GM23338 (cell line): ENCODE results near the gene NDEL1. TPM values are rescaled to one million over a fixed set of nuclear protein-coding genes. Genes with fewer than 3 reads are reported as not detected.

ENCODE experiments used
- ATAC-seq: fragments of 200-7000 bp; cut with Tn5 transposase; 3 replicates; pipeline ENCODE4 v1.9.1; 2020
- DNase-seq: peaks from one replicate; pipeline ENCODE4 v3.0.0-alpha.2; 2015; ENCODE audit warnings: low spot score
- H2AFZ ChIP-seq: fragments of 200-600 bp; sonication (generic); 2 replicates; pipeline ENCODE4 v1.8.0; 2016; ENCODE audit warnings: antibody characterized with exemption, mild to moderate bottlenecking, moderate library complexity
- H3F3A ChIP-seq: fragments of 200-600 bp; sonication (generic); replicated peaks from 2 replicates; pipeline ENCODE4 v1.8.0; 2017; ENCODE audit warnings: antibody characterized with exemption, mixed run types, low read depth
- H3K27ac ChIP-seq: fragments of 200-600 bp; sonication (generic); 2 replicates; pipeline ENCODE4 v1.6.1; 2016; ENCODE audit warnings: low read depth
- H3K27me3 ChIP-seq: fragments of 200-600 bp; sonication (generic); 2 replicates; pipeline ENCODE4 v1.8.0; 2016; ENCODE audit warnings: mild to moderate bottlenecking, mixed run types, moderate library complexity; ENCODE audit not compliant: insufficient read depth
- H3K36me3 ChIP-seq: fragments of 200-600 bp; sonication (generic); 2 replicates; pipeline ENCODE4 v1.8.0; 2016; ENCODE audit warnings: mild to moderate bottlenecking; ENCODE audit not compliant: insufficient read depth
- H3K4me1 ChIP-seq: fragments of 200-600 bp; sonication (generic); 2 replicates; pipeline ENCODE4 v1.8.0; 2016; ENCODE audit warnings: mild to moderate bottlenecking, moderate library complexity; ENCODE audit not compliant: insufficient read depth
- H3K4me2 ChIP-seq: fragments of 200-600 bp; sonication (generic); 2 replicates; pipeline ENCODE4 v1.7.1; 2017; ENCODE audit warnings: mixed run types
- H3K4me3 ChIP-seq: fragments of 200-600 bp; sonication (generic); 2 replicates; pipeline ENCODE4 v1.6.1; 2016; ENCODE audit warnings: mixed run types
- H3K79me2 ChIP-seq: fragments of 200-600 bp; sonication (generic); replicated peaks from 2 replicates; pipeline ENCODE4 v1.8.0; 2017; ENCODE audit warnings: mild to moderate bottlenecking; ENCODE audit not compliant: insufficient read depth
- H3K9me2 ChIP-seq: fragments of 200-600 bp; sonication (generic); 2 replicates; pipeline ENCODE4 v1.8.0; 2017; ENCODE audit not compliant: insufficient read depth
- H4K20me1 ChIP-seq: fragments of 200-600 bp; sonication (generic); replicated peaks from 2 replicates; pipeline ENCODE4 v1.8.0; 2017; ENCODE audit warnings: mild to moderate bottlenecking; ENCODE audit not compliant: insufficient read depth
- H3K27ac Mint-ChIP-seq: 2 replicates; pipeline ENCODE4 v1.8.0; 2020; ENCODE audit warnings: inconsistent platforms, mild to moderate bottlenecking, moderate library complexity, mixed read lengths
- H3K27me3 Mint-ChIP-seq: 3 replicates; pipeline ENCODE4 v1.8.0; 2022; ENCODE audit warnings: low read depth, mild to moderate bottlenecking, moderate library complexity, mixed read lengths, inconsistent platforms; ENCODE audit not compliant: insufficient read depth, poor library complexity
- H3K36me3 Mint-ChIP-seq: 3 replicates; pipeline ENCODE4 v1.8.0; 2021; ENCODE audit warnings: low read depth, mild to moderate bottlenecking, inconsistent platforms, moderate library complexity, mixed read lengths
- H3K4me1 Mint-ChIP-seq: 3 replicates; pipeline ENCODE4 v1.8.0; 2020; ENCODE audit warnings: mild to moderate bottlenecking, inconsistent platforms, mixed read lengths
- H3K4me3 Mint-ChIP-seq: 3 replicates; pipeline ENCODE4 v1.8.0; 2021; ENCODE audit warnings: moderate library complexity, mild to moderate bottlenecking, inconsistent platforms, mixed read lengths
- H3K9me3 Mint-ChIP-seq: 3 replicates; pipeline ENCODE4 v1.8.0; 2020; ENCODE audit warnings: moderate library complexity, mild to moderate bottlenecking, inconsistent platforms, mixed read lengths
- CREB1 ChIP-seq: fragments of 250-450 bp; sonication (Bioruptor Pico); IDR thresholded peaks from 2 replicates; pipeline ENCODE4 v1.5.0; 2020; ENCODE audit warnings: low read depth, mild to moderate bottlenecking, moderate library complexity
- EZH2 ChIP-seq: fragments of 200-600 bp; sonication (generic); IDR thresholded peaks from one replicate; pipeline ENCODE4 v1.8.0; 2017; ENCODE audit warnings: antibody characterized with exemption, mild to moderate bottlenecking, low read depth; ENCODE audit not compliant: unreplicated experiment
- EZH2phosphoT487 ChIP-seq: fragments of 200-600 bp; sonication (generic); IDR thresholded peaks from one replicate; pipeline ENCODE4 v1.8.1; 2018; ENCODE audit warnings: antibody characterized with exemption; ENCODE audit not compliant: unreplicated experiment
- JUNB ChIP-seq: IDR thresholded peaks from one replicate; pipeline ENCODE4 v1.6.1; 2016; ENCODE audit warnings: antibody characterized with exemption; ENCODE audit not compliant: unreplicated experiment
- NANOG ChIP-seq: IDR thresholded peaks from 2 replicates; pipeline ENCODE4 v1.6.1; 2016; ENCODE audit warnings: antibody characterized with exemption, borderline replicate concordance
- POLR2AphosphoS5 ChIP-seq: IDR thresholded peaks from 2 replicates; pipeline ENCODE4 v1.6.1; 2016; ENCODE audit warnings: antibody characterized with exemption, low read depth
- STAT1 ChIP-seq: IDR thresholded peaks from one replicate; pipeline ENCODE4 v1.6.1; 2016; ENCODE audit warnings: antibody characterized with exemption; ENCODE audit not compliant: unreplicated experiment
- ZNF114 ChIP-seq: fragments of 250-450 bp; sonication (Bioruptor Pico); IDR thresholded peaks from 2 replicates; pipeline ENCODE4 v1.5.0; 2020; ENCODE audit warnings: mild to moderate bottlenecking, moderate library complexity
- ZNF331 ChIP-seq: fragments of 250-450 bp; sonication (Bioruptor Pico); IDR thresholded peaks from 2 replicates; pipeline ENCODE4 v1.5.0; 2020; ENCODE audit warnings: low read depth, mild to moderate bottlenecking, moderate library complexity
- polyA plus RNA-seq: library from polyadenylated mRNA; unstranded; fragments of >200 nt; fragmentation: Nextera tagmentation; extraction: Ambion mirVana; gene quantifications from 2 replicates; pipeline ENCODE4 v1.2.1, GENCODE V29; 2016
- total RNA-seq: library from RNA; depleted of rRNA; stranded (reverse); fragments of >200 nt; shearing (Covaris generic); gene quantifications from 2 replicates; pipeline ENCODE4 v1.2.3, GENCODE V29; 2014
- TF ChIP-seq, protein P1 (sequence below), 2 experiments: fragments of 200-600 bp in 1 of 2; sonication (generic) in 1 of 2; conservative IDR thresholded peaks; 2 replicates each; pipeline versions ENCODE4 v1.5.1 to v1.6.1; 2016 to 2017; ENCODE audit warnings: antibody characterized with exemption in 2 of 2, low read depth in 2 of 2, mild to moderate bottlenecking in 2 of 2, moderate library complexity in 1 of 2
- TF ChIP-seq, protein P2 (sequence below): IDR thresholded peaks from 2 replicates; pipeline ENCODE4 v1.6.1; 2016; ENCODE audit warnings: antibody characterized with exemption
- TF ChIP-seq, protein P3 (sequence below): fragments of 250-450 bp; sonication (Bioruptor Pico); IDR thresholded peaks from 2 replicates; pipeline ENCODE4 v1.5.0; 2020; ENCODE audit warnings: mild to moderate bottlenecking, moderate library complexity
- TF ChIP-seq, protein P4 (sequence below): IDR thresholded peaks from one replicate; pipeline ENCODE4 v1.6.1; 2018; ENCODE audit warnings: antibody characterized with exemption; ENCODE audit not compliant: unreplicated experiment

NDEL1 gene
- total and polyA plus RNA-seq, 2 experiments from 2014 or later, result 21.2 to 26.0 TPM

DNA sequence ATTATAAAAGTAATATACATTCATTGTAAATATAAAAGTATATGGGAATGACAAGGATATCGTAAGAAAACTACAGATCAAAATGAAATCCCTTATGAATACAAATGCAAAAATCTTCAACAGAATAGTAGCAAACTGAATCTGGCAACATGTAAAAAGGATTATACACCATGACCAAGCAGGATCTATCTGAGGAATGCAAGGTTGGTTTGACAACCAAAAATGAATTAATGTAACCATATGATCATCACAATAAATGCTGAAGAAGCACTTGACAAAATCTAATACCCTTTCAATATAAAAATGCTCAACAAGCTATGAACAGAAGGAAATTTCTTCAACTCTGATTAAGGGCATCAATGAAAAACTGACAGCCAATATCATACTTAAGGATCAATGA is 48.8 kb downstream of the NDEL1 start:
- Mint-ChIP-seq H3K27me3 (peaks cover 3% of the 10 kb centered on the region), H3K36me3 (peaks cover 95% of the 10 kb centered on the region), H3K4me3 (no peak overlapping the region), H3K4me1 (no peaks in the 10 kb centered on the region), H3K9me3 (no peaks in the 10 kb centered on the region), H3K27ac (no peak overlapping the region; the same call in 1 of the 2 replicates)
- H3F3A ChIP-seq, result peaks cover under 1% of the 10 kb centered on the region; the same call in 1 of the 2 replicates
- H4K20me1 ChIP-seq, result peaks cover 16% of the 10 kb centered on the region
- H3K4me1 ChIP-seq, result no peaks in the 10 kb centered on the region
- TF ChIP-seq, protein P1, sequence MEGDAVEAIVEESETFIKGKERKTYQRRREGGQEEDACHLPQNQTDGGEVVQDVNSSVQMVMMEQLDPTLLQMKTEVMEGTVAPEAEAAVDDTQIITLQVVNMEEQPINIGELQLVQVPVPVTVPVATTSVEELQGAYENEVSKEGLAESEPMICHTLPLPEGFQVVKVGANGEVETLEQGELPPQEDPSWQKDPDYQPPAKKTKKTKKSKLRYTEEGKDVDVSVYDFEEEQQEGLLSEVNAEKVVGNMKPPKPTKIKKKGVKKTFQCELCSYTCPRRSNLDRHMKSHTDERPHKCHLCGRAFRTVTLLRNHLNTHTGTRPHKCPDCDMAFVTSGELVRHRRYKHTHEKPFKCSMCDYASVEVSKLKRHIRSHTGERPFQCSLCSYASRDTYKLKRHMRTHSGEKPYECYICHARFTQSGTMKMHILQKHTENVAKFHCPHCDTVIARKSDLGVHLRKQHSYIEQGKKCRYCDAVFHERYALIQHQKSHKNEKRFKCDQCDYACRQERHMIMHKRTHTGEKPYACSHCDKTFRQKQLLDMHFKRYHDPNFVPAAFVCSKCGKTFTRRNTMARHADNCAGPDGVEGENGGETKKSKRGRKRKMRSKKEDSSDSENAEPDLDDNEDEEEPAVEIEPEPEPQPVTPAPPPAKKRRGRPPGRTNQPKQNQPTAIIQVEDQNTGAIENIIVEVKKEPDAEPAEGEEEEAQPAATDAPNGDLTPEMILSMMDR (conservative IDR thresholded peaks at IDR 0.05; ENCODE audit: low read depth in 2 of 2), result no peak
- TF ChIP-seq POLR2AphosphoS5 (no peak), JUNB (no peak), NANOG (no peak), EZH2 (no peak), STAT1 (no peak), CREB1 (CRISPR knock-in tag) (no peak), EZH2phosphoT487 (no peak), ZNF331 (CRISPR knock-in tag) (no peak), ZNF114 (CRISPR knock-in tag) (no peak)
- TF ChIP-seq, protein P2, sequence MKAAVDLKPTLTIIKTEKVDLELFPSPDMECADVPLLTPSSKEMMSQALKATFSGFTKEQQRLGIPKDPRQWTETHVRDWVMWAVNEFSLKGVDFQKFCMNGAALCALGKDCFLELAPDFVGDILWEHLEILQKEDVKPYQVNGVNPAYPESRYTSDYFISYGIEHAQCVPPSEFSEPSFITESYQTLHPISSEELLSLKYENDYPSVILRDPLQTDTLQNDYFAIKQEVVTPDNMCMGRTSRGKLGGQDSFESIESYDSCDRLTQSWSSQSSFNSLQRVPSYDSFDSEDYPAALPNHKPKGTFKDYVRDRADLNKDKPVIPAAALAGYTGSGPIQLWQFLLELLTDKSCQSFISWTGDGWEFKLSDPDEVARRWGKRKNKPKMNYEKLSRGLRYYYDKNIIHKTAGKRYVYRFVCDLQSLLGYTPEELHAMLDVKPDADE, result no peak
- TF ChIP-seq, protein P3, sequence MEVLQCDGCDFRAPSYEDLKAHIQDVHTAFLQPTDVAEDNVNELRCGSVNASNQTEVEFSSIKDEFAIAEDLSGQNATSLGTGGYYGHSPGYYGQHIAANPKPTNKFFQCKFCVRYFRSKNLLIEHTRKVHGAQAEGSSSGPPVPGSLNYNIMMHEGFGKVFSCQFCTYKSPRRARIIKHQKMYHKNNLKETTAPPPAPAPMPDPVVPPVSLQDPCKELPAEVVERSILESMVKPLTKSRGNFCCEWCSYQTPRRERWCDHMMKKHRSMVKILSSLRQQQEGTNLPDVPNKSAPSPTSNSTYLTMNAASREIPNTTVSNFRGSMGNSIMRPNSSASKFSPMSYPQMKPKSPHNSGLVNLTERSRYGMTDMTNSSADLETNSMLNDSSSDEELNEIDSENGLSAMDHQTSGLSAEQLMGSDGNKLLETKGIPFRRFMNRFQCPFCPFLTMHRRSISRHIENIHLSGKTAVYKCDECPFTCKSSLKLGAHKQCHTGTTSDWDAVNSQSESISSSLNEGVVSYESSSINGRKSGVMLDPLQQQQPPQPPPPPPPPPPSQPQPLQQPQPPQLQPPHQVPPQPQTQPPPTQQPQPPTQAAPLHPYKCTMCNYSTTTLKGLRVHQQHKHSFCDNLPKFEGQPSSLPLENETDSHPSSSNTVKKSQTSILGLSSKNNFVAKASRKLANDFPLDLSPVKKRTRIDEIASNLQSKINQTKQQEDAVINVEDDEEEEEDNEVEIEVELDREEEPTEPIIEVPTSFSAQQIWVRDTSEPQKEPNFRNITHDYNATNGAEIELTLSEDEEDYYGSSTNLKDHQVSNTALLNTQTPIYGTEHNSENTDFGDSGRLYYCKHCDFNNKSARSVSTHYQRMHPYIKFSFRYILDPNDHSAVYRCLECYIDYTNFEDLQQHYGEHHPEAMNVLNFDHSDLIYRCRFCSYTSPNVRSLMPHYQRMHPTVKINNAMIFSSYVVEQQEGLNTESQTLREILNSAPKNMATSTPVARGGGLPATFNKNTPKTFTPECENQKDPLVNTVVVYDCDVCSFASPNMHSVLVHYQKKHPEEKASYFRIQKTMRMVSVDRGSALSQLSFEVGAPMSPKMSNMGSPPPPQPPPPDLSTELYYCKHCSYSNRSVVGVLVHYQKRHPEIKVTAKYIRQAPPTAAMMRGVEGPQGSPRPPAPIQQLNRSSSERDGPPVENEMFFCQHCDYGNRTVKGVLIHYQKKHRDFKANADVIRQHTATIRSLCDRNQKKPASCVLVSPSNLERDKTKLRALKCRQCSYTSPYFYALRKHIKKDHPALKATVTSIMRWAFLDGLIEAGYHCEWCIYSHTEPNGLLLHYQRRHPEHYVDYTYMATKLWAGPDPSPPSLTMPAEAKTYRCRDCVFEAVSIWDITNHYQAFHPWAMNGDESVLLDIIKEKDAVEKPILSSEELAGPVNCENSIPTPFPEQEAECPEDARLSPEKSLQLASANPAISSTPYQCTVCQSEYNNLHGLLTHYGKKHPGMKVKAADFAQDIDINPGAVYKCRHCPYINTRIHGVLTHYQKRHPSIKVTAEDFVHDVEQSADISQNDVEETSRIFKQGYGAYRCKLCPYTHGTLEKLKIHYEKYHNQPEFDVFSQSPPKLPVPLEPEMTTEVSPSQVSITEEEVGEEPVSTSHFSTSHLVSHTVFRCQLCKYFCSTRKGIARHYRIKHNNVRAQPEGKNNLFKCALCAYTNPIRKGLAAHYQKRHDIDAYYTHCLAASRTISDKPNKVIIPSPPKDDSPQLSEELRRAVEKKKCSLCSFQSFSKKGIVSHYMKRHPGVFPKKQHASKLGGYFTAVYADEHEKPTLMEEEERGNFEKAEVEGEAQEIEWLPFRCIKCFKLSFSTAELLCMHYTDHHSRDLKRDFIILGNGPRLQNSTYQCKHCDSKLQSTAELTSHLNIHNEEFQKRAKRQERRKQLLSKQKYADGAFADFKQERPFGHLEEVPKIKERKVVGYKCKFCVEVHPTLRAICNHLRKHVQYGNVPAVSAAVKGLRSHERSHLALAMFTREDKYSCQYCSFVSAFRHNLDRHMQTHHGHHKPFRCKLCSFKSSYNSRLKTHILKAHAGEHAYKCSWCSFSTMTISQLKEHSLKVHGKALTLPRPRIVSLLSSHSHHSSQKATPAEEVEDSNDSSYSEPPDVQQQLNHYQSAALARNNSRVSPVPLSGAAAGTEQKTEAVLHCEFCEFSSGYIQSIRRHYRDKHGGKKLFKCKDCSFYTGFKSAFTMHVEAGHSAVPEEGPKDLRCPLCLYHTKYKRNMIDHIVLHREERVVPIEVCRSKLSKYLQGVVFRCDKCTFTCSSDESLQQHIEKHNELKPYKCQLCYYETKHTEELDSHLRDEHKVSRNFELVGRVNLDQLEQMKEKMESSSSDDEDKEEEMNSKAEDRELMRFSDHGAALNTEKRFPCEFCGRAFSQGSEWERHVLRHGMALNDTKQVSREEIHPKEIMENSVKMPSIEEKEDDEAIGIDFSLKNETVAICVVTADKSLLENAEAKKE (CRISPR knock-in tag), result no peak
- TF ChIP-seq, protein P4, sequence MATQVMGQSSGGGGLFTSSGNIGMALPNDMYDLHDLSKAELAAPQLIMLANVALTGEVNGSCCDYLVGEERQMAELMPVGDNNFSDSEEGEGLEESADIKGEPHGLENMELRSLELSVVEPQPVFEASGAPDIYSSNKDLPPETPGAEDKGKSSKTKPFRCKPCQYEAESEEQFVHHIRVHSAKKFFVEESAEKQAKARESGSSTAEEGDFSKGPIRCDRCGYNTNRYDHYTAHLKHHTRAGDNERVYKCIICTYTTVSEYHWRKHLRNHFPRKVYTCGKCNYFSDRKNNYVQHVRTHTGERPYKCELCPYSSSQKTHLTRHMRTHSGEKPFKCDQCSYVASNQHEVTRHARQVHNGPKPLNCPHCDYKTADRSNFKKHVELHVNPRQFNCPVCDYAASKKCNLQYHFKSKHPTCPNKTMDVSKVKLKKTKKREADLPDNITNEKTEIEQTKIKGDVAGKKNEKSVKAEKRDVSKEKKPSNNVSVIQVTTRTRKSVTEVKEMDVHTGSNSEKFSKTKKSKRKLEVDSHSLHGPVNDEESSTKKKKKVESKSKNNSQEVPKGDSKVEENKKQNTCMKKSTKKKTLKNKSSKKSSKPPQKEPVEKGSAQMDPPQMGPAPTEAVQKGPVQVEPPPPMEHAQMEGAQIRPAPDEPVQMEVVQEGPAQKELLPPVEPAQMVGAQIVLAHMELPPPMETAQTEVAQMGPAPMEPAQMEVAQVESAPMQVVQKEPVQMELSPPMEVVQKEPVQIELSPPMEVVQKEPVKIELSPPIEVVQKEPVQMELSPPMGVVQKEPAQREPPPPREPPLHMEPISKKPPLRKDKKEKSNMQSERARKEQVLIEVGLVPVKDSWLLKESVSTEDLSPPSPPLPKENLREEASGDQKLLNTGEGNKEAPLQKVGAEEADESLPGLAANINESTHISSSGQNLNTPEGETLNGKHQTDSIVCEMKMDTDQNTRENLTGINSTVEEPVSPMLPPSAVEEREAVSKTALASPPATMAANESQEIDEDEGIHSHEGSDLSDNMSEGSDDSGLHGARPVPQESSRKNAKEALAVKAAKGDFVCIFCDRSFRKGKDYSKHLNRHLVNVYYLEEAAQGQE, result no peak
- no peaks in the 10 kb centered on the region; the same call in 1 of the 2 replicates for H3K79me2 ChIP-seq
- ATAC-seq, result no peak
- H2AFZ ChIP-seq, result no peak overlapping the region
- no peaks in the 10 kb centered on the region for H3K27me3 ChIP-seq
- no peak overlapping the region for H3K4me3 ChIP-seq
- no peak overlapping the region for H3K4me2 ChIP-seq
- DNase-seq, result no peak
- H3K36me3 ChIP-seq, result peaks cover 82% of the 10 kb centered on the region
- H3K27ac ChIP-seq, result no peak overlapping the region
- H3K9me2 ChIP-seq, result no peaks in the 10 kb centered on the region
